ENCODE results near the gene TMEM26. TPM values are rescaled to one million over a fixed set of nuclear protein-coding genes. Genes with fewer than 3 reads are reported as not detected.

TMEM26 gene
- total and polyA plus RNA-seq, 8 donors = 0.03 to 7.0 (median 0.15) TPM; not detected in 3

GRCh38 chr10:61399406-61399805 lies 53.8 kb downstream of the TMEM26 start:
- Histone ChIP-seq H3K4me3 (no peak overlapping the region), H3K4me1 (peaks cover 0 to 24% (median 10%) of the 10 kb centered on the region in 4 donors), H3K27ac (no peak overlapping the region), H3K9me3 (no peaks in the 10 kb centered on the region), H3K36me3 (no peaks in the 10 kb centered on the region), H3K27me3 (no peaks in the 10 kb centered on the region)
- no peak for DNase-seq
- intact Hi-C loops (cut with DNase I; ENCODE audit: low total_unique reads) = no loop called here
- TF ChIP-seq CTCF (IDR thresholded peaks at IDR 0.05) (no peak), POLR2AphosphoS5 (IDR thresholded peaks at IDR 0.05) (no peak), EP300 (IDR thresholded peaks at IDR 0.05) (no peak), POLR2A (IDR thresholded peaks at IDR 0.05) (no peak)

- WGBS, 5 donors = 58 to 76% (median 65%) methylated on average over 2 of the region's 2 CpGs
- Histone ChIP-seq H3K9me3 (no peaks in the 10 kb centered on the region), H3K4me3 (no peak overlapping the region), H3K36me3 (no peaks in the 10 kb centered on the region), H3K27me3 (no peaks in the 10 kb centered on the region), H3K27ac (peak overlapping the region in 2 of 5 donors; percentile 52 to 59), H3K4me1 (peaks cover 0 to 24% (median 10%) of the 10 kb centered on the region in 4 donors)
- intact Hi-C loops (cut with DNase I; ENCODE audit: low total_unique reads) = no loop called here
- DNase-seq = peak in 1 of 2 donors; percentile 30
- TF ChIP-seq EP300 (IDR thresholded peaks at IDR 0.05) (no peak), POLR2AphosphoS5 (IDR thresholded peaks at IDR 0.05) (no peak), POLR2A (IDR thresholded peaks at IDR 0.05) (no peak), CTCF (IDR thresholded peaks at IDR 0.05) (no peak)
Observed at GRCh38 chr10:61398366-61399129, 54.6 kb downstream of the TMEM26 start.

GRCh38 chr10:61397175-61397986 lies 55.8 kb downstream of the TMEM26 start:
- H3K36me3 ChIP-seq = no peaks in the 10 kb centered on the region
- TF ChIP-seq POLR2AphosphoS5 (IDR thresholded peaks at IDR 0.05) (no peak), EP300 (IDR thresholded peaks at IDR 0.05) (no peak), POLR2A (IDR thresholded peaks at IDR 0.05) (no peak), CTCF (IDR thresholded peaks at IDR 0.05) (no peak)
- peak in 1 of 2 donors; percentile 42 for DNase-seq
- no peaks in the 10 kb centered on the region for H3K27me3 ChIP-seq
- H3K27ac ChIP-seq = peak overlapping the region in 3 of 5 donors; percentile 17 to 59 (median 52)
- H3K4me1 ChIP-seq = peaks cover 0 to 24% (median 10%) of the 10 kb centered on the region in 4 donors
- peak overlapping the region; percentile 9 to 31 (median 22) for H3K4me3 ChIP-seq
- intact Hi-C loops (cut with DNase I; ENCODE audit: low total_unique reads) = no loop called here
- 55 to 75% (median 68%) methylated on average over 7 of the region's 7 CpGs for WGBS, 5 donors
- H3K9me3 ChIP-seq = no peaks in the 10 kb centered on the region

- DNase-seq = no peak
- WGBS, 5 donors = 77 to 88% (median 81%) methylated on average over 3 of the region's 3 CpGs
- H3K4me3 ChIP-seq = no peak overlapping the region
- H3K9me3 ChIP-seq = no peaks in the 10 kb centered on the region
- no peak for TF ChIP-seq CTCF (IDR thresholded peaks at IDR 0.05)
- no peak for TF ChIP-seq POLR2AphosphoS5 (IDR thresholded peaks at IDR 0.05)
- TF ChIP-seq EP300 (IDR thresholded peaks at IDR 0.05) = no peak
- TF ChIP-seq POLR2A (IDR thresholded peaks at IDR 0.05) = no peak
- H3K27ac ChIP-seq = no peak overlapping the region
- no peaks in the 10 kb centered on the region for H3K27me3 ChIP-seq
- no peaks in the 10 kb centered on the region for H3K36me3 ChIP-seq
- intact Hi-C loops (cut with DNase I; ENCODE audit: low total_unique reads) = no loop called here
- no peaks in the 10 kb centered on the region for H3K4me1 ChIP-seq
Observed at GRCh38 chr10:61391281-61391680, 61.9 kb downstream of the TMEM26 start.

Measured in stomach (tissue), 9 donors.